GM21423 (cell line): ENCODE results near the gene TNF.

Source experiments
- ATAC-seq: cut with Tn5 transposase; IDR thresholded peaks from one replicate; pipeline ENCODE4 v1.9.1; 2021; ENCODE audit warnings: mild to moderate bottlenecking, moderate library complexity; ENCODE audit not compliant: unreplicated experiment

The TNF gene

GRCh38 chr6:31572041-31572911 is 3.1 kb upstream of the TNF start, which contains the start of gene LTA:
Gene LTA (plus strand): TSS chr6:31572289. CDS start chr6:31572743, 454 bp downstream.
- ATAC-seq = peak; percentile 36

- ATAC-seq = no peak
Observed at GRCh38 chr6:31573239-31574105, 1.9 kb upstream of the TNF start.

DNA sequence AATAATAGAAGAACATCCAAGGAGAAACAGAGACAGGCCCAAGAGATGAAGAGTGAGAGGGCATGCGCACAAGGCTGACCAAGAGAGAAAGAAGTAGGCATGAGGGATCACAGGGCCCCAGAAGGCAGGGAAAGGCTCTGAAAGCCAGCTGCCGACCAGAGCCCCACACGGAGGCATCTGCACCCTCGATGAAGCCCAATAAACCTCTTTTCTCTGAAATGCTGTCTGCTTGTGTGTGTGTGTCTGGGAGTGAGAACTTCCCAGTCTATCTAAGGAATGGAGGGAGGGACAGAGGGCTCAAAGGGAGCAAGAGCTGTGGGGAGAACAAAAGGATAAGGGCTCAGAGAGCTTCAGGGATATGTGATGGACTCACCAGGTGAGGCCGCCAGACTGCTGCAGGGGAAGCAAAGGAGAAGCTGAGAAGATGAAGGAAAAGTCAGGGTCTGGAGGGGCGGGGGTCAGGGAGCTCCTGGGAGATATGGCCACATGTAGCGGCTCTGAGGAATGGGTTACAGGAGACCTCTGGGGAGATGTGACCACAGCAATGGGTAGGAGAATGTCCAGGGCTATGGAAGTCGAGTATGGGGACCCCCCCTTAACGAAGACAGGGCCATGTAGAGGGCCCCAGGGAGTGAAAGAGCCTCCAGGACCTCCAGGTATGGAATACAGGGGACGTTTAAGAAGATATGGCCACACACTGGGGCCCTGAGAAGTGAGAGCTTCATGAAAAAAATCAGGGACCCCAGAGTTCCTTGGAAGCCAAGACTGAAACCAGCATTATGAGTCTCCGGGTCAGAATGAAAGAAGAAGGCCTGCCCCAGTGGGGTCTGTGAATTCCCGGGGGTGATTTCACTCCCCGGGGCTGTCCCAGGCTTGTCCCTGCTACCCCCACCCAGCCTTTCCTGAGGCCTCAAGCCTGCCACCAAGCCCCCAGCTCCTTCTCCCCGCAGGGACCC is 981 bp upstream of the TNF start:
- ATAC-seq = no peak

GRCh38 chr6:31575952-31576685 is 754 bp downstream of the TNF start:
- ATAC-seq = no peak

DNA sequence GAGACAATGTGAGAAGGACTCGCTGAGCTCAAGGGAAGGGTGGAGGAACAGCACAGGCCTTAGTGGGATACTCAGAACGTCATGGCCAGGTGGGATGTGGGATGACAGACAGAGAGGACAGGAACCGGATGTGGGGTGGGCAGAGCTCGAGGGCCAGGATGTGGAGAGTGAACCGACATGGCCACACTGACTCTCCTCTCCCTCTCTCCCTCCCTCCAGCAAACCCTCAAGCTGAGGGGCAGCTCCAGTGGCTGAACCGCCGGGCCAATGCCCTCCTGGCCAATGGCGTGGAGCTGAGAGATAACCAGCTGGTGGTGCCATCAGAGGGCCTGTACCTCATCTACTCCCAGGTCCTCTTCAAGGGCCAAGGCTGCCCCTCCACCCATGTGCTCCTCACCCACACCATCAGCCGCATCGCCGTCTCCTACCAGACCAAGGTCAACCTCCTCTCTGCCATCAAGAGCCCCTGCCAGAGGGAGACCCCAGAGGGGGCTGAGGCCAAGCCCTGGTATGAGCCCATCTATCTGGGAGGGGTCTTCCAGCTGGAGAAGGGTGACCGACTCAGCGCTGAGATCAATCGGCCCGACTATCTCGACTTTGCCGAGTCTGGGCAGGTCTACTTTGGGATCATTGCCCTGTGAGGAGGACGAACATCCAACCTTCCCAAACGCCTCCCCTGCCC is 1.7 kb downstream of the TNF start:
- no peak for ATAC-seq

DNA sequence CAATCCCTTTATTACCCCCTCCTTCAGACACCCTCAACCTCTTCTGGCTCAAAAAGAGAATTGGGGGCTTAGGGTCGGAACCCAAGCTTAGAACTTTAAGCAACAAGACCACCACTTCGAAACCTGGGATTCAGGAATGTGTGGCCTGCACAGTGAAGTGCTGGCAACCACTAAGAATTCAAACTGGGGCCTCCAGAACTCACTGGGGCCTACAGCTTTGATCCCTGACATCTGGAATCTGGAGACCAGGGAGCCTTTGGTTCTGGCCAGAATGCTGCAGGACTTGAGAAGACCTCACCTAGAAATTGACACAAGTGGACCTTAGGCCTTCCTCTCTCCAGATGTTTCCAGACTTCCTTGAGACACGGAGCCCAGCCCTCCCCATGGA is 2.2 kb downstream of the TNF start:
- no peak for ATAC-seq

- ATAC-seq = no peak
Observed at GRCh38 chr6:31578184-31579118, 3.1 kb downstream of the TNF start.

DNA sequence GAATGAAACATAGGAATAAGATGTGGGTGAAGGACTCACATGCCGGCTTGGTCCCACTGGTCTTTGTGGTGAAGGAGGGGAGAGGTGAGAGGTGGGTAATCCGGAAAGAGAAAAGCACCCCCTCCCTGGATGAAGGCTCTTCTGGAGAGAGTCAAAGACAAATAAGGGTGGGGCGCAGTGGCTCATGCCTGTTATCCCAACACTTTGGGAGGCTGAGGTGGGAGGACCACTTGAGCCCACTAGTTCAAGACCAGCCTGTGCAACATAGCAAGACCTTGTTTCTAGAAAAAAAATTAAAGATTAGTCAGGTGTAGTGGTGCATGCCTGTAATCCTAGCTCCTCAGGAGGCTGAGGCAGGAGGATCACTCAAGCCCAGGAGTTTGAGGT is 3.7 kb downstream of the TNF start:
- ATAC-seq = no peak

DNA sequence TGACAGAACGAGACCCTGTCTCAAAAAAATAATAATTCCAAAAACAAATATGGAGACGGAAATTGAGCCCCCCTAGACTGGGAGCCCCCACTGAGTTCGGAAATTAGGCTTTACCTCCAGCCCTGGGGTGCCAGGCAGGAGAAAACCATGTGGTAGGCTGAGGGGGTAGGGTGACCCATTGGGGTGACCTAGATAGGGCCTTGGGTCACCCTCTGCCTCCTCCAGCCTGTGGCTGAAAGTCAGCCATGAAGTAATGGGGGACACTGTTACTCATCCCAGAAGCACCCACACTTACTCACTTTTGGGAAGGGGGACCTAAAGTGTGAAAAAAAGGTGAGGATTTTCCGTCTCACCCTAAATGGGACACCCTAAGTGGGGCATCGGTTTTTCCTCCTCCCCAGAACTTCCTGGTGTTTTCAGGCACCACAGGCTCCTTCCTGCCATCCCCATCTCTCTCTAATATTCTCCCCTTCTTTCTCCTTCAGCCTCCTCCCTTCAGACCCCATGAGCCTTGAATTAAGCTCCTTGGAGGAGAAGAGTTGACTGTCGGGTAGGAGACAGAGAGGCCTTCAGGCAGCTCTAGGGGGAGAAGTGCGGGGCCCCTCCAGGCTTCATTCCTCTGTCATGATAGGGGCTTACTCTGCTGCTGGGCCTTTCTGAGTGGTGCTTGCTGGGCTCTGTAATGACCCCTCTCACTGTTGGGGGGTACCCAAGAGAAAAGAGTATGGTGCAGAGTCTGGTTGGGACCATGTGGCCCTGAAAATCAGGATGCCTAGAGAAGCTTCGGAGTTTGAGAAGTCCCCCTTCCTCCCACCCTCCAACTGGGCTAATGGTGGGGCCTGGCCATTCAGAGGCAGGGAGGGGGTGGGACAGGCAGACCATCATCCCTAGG is 4.4 kb downstream of the TNF start:
- ATAC-seq = no peak

DNA sequence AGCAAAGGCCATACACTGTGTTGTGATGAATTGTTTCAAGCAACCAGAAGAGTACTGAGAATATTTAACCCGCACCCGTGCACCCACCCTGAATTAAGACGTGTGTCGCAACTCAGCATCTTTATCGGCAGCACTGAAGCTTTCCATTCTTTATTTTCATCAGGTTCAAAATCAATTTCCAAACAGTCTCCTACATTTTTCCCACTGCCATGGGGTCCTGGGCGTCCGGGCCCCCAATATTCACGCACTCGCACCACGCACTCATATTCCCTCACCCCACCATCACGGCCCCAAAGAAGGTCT is 5.0 kb downstream of the TNF start:
- no peak for ATAC-seq

DNA sequence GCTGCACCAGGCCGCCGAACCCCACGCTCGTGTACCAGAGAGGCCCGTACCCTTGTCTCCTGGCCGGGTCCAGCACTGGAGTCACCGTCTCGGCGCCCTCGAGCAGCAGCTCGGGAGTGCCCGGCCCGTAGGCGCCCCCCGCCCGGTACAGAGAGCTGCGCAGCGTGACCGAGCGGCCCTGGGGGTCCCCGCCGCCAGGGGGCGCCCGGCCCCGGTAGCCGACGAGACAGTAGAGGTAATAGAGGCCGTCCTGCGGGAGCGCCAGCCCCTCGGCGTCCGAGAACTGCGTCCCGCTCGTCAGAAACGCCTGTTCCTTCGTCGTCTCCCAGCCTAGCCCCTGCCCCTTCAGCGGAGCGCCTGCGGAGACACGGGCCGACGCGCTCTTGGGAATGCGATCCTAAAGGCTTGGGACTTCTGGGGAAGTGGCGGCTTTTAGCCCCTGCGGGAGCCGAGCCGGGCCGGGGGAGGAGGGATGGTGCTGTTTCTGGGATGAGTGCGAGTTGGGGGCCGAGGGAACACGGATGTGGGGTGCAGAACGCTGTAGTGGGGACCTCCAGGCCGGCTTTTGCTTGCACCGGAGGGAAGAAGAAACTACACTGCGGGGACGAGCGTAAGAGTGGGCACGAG is 5.6 kb downstream of the TNF start:
- ATAC-seq = peak; percentile 49

DNA sequence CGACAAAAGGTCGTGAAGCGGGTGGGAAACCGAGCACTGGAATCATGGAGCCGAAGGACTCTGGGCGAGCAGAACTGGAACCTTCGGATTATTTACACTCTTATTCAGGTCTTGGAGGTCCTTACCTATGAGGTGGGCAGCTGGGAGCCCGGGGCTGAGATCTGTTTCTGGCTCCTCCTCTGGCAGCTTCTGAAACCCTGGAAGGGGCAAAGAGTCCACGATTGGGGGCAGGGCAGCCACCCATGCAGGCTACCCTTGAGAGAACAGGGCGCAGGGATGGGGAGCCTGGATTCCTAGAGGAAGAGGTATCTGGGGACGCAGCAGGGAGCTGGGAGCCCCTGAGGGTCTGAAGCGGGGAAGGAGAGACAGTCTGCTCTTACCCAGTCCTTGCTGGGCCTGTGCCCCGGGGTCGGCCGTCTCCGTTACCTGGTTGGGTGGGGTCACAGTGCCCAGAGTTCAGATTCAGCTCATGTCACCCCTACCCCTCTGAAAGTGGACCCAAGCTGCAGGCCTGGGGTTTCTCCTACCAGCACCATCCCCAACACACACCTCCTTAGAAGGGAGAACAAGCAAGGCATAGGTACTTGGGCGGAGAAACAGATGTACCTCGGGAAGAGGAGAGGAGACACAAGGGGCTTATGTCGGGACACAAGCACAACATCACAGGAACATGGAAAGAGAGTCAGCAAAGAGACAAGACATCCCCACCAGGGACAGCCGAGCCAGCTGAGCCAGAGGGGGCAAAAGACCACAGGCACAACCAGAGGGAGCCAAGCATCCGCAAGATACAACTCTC is 6.3 kb downstream of the TNF start:
- no peak for ATAC-seq

DNA sequence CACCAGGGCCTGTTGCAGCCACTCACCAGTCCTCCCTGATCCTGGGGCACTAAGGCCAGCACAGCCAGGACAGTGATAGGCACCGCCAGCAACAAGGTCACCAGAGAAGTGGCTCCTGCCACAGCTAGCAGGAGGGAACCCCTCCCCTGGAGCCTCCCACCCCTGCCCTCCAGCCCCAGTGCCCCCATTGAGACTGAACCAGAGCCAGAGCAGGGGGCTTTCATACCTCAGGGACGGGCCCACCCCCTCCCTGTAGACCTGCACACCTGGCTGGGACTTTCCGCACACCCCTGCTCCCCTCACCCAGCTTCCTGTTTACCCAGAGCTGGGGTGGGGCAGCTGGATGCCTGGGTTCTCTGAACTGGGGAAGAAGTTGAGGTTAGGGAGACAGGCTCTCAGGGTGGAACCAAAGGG is 6.9 kb downstream of the TNF start, which contains the start of gene LTB:
Gene LTB (minus strand): TSS at position 195 of the 414 bp plus-strand sequence. CDS start 7 bp downstream, at position 188.
- ATAC-seq = no peak

DNA sequence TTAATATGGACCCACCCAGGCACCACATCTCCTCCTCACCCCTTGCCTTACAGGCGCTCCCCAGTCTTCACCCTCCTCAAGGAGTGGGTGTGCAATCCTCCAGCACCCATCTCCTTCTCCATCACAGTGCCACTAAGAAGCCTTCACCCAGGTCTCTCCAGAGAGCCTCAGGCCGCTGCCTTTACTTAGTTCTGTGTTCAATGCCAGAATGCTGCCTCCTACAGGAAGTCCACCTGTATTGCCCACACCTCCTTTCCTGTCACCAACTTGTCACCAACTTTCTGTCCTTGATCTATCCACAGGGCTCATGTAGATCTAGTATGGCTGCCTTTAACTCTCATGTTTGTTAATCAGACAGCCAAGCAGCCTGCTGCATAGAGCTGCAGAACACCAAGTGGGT is 10.1 kb downstream of the TNF start:
- no peak for ATAC-seq

DNA sequence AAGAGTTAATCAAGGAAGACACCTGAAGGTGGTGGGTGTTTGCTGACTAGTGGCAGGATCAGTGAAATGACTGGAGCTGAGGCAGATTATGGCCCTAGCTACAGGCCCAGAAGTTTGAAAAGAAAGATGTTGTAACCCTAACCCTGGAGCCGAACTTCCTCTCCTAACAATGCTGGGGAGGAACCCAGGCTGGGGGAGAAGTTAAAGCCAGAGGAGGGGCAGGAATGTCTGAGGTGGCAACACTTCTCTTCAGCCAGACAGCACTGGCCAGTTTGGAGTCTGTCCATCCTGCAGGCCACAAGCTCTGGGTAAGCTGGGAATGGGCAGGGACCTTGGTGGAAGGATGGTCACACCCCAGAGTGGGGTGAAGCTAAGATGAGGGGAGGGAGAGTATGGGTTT is 10.6 kb downstream of the TNF start, which contains the start of gene LST1:
Gene LST1 (plus strand): TSS at position 270 of the 400 bp plus-strand sequence. CDS start 1,023 bp downstream, outside the sequence.
- ATAC-seq = no peak
